ENCODE data around the gene FBXO5. TPM values are rescaled to one million over a fixed set of nuclear protein-coding genes. Genes with fewer than 3 reads are reported as not detected.
"Not testable (repeated sequence)": the region's sequence is repeated elsewhere in the genome, so short reads cannot be mapped to it uniquely, and the experiment has no call there.

FBXO5 gene
- total RNA-seq, 1 experiment from 2014 or later: 67.9 TPM

GRCh38 chr6:152986978-152987377, 4.1 kb upstream of the FBXO5 start:
- no TSS peak for BruUV-seq (replicated peaks)
- no peak for TF ChIP-seq EZH2 (IDR thresholded peaks at IDR 0.05; ENCODE audit: borderline replicate concordance, low read depth, low read length, poor library complexity, severe bottlenecking)
- TF ChIP-seq, protein P1, sequence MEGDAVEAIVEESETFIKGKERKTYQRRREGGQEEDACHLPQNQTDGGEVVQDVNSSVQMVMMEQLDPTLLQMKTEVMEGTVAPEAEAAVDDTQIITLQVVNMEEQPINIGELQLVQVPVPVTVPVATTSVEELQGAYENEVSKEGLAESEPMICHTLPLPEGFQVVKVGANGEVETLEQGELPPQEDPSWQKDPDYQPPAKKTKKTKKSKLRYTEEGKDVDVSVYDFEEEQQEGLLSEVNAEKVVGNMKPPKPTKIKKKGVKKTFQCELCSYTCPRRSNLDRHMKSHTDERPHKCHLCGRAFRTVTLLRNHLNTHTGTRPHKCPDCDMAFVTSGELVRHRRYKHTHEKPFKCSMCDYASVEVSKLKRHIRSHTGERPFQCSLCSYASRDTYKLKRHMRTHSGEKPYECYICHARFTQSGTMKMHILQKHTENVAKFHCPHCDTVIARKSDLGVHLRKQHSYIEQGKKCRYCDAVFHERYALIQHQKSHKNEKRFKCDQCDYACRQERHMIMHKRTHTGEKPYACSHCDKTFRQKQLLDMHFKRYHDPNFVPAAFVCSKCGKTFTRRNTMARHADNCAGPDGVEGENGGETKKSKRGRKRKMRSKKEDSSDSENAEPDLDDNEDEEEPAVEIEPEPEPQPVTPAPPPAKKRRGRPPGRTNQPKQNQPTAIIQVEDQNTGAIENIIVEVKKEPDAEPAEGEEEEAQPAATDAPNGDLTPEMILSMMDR (conservative IDR thresholded peaks at IDR 0.05; ENCODE audit: low read depth, low read length): no peak
- Histone ChIP-seq H3K9me3 (ENCODE audit: low read depth, low read length, poor library complexity, severe bottlenecking) (no peaks in the 10 kb centered on the region), H3K27me3 (replicated peaks; ENCODE audit: insufficient read depth, low read depth, low read length, poor library complexity) (no peaks in the 10 kb centered on the region), H3K36me3 (ENCODE audit: insufficient read depth, low read length, poor library complexity, severe bottlenecking) (peaks cover 42% of the 10 kb centered on the region), H3K27ac (ENCODE audit: low read depth, low read length, poor library complexity, severe bottlenecking) (no peak overlapping the region), H3K4me1 (ENCODE audit: insufficient read depth, low read length, poor library complexity, severe bottlenecking) (peaks cover 2% of the 10 kb centered on the region), H3K4me3 (ENCODE audit: low read depth, low read length, poor library complexity, severe bottlenecking) (no peak overlapping the region)
- no peak for DNase-seq (ENCODE audit: low spot score)
- intact Hi-C loops (cut with micrococcal nuclease; ENCODE audit: unreplicated experiment): no loop called here
- CTCF ChIA-PET: no interaction called here
- POLR2A ChIA-PET (ENCODE audit: low non-redundant PET): no interaction called here

DNA sequence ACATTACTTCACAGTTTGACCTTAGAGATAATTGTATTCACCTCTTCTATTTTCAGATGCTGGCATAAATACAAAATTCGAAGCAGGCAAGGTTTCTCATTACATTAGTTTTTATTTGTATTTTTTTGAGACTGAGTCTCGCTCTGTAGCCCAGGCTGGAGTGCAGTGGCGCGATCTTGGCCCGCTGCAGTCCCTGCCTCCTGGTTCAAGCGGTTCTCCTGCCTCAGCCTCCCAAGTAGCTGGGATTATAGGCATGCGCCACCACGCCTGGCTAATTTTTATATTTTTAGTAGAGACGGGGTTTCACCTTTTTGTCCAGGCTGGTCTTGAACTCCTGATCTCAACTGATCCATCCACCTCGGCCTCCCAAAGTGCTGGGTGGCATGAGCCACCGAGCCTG, 2.5 kb upstream of the FBXO5 start:
- Histone ChIP-seq H3K36me3 (ENCODE audit: insufficient read depth, low read length, poor library complexity, severe bottlenecking) (peaks cover 28% of the 10 kb centered on the region), H3K27ac (ENCODE audit: low read depth, low read length, poor library complexity, severe bottlenecking) (peak overlapping the region; percentile 94), H3K4me3 (ENCODE audit: low read depth, low read length, poor library complexity, severe bottlenecking) (peak overlapping the region; percentile 95)
- BruUV-seq (replicated peaks); DNase-seq (ENCODE audit: low spot score); H3K9me3 ChIP-seq (ENCODE audit: low read depth, low read length, poor library complexity, severe bottlenecking); POLR2A ChIA-PET (ENCODE audit: low non-redundant PET); CTCF ChIA-PET; intact Hi-C loops (cut with micrococcal nuclease; ENCODE audit: unreplicated experiment); H3K27me3 ChIP-seq (replicated peaks; ENCODE audit: insufficient read depth, low read depth, low read length, poor library complexity); H3K4me1 ChIP-seq (ENCODE audit: insufficient read depth, low read length, poor library complexity, severe bottlenecking): not testable (repeated sequence)

DNA sequence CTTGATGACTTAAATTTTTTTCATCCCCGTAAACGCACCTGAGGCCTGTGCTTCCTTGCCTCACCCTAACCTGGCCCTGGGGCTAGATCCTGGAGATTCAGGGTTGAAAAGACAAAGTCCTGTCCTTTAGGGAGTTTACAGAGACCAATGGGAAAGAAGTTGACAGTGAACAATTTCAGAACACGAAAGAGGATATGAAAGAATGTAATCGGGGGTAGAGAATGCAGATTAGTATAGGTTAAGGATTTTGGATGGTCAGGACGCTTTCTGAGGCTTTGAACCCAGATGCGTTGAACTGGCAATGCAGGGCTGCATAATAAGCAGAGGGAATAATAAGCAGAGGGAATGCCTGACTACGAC, 1.7 kb upstream of the FBXO5 start:
- BruUV-seq (replicated peaks): no TSS peak
- POLR2A ChIA-PET (ENCODE audit: low non-redundant PET): no interaction called here
- intact Hi-C loops (cut with micrococcal nuclease; ENCODE audit: unreplicated experiment): no loop called here

More for the DNA sequence above, 1.7 kb upstream of the FBXO5 start:
- Histone ChIP-seq H3K27ac (ENCODE audit: low read depth, low read length, poor library complexity, severe bottlenecking) (peak overlapping the region; percentile 94), H3K36me3 (ENCODE audit: insufficient read depth, low read length, poor library complexity, severe bottlenecking) (peaks cover 29% of the 10 kb centered on the region), H3K9me3 (ENCODE audit: low read depth, low read length, poor library complexity, severe bottlenecking) (no peaks in the 10 kb centered on the region), H3K4me3 (ENCODE audit: low read depth, low read length, poor library complexity, severe bottlenecking) (peak overlapping the region; percentile 95), H3K27me3 (replicated peaks; ENCODE audit: insufficient read depth, low read depth, low read length, poor library complexity) (no peaks in the 10 kb centered on the region), H3K4me1 (ENCODE audit: insufficient read depth, low read length, poor library complexity, severe bottlenecking) (peaks cover 10% of the 10 kb centered on the region)
- TF ChIP-seq, protein P1 (conservative IDR thresholded peaks at IDR 0.05; ENCODE audit: low read depth, low read length): no peak
- no peak for TF ChIP-seq EZH2 (IDR thresholded peaks at IDR 0.05; ENCODE audit: borderline replicate concordance, low read depth, low read length, poor library complexity, severe bottlenecking)
- CTCF ChIA-PET: no interaction called here
- DNase-seq (ENCODE audit: low spot score): no peak

All from A673 (cell line).